ENCODE results near the gene ABCA2.

GRCh38 chr9:136957461-136957860, 70.6 kb downstream of the ABCA2 start:
- TF ChIP-seq CTCF (IDR thresholded peaks at IDR 0.05 in 2 of 3, conservative IDR thresholded peaks at IDR 0.05 in 1 of 3; ENCODE audit: borderline replicate concordance in 1 of 3, insufficient read depth in 1 of 3, low read depth in 2 of 3, low read length in 2 of 3) (no peak), EGR1 (IDR thresholded peaks at IDR 0.05; ENCODE audit: low read depth) (no peak), EZH2 (IDR thresholded peaks at IDR 0.05) (no peak), ATF3 (IDR thresholded peaks at IDR 0.05) (no peak), MAX (IDR thresholded peaks at IDR 0.05) (no peak)

Data from HCT116 (cell line).